CD4-positive, alpha-beta T cell treated with Interleukin-6 for 4 hours (primary cell): ENCODE measurements around the gene SASH1.
"Not testable (repeated sequence)": the region's sequence is repeated elsewhere in the genome, so short reads cannot be mapped to it uniquely, and the experiment has no call there.

Source experiments
- DNase-seq: peaks from one replicate; pipeline ENCODE4 v3.0.0-alpha.2; 2020; ENCODE audit warnings: mixed read lengths

SASH1 gene

GRCh38 chr6:148329596-148330381 lies 12.8 kb upstream of the SASH1 start:
- no peak for DNase-seq

GRCh38 chr6:148332088-148332487 lies 10.6 kb upstream of the SASH1 start:
- DNase-seq, result no peak

- DNase-seq, result no peak
Observed at GRCh38 chr6:148336901-148337300, 5.7 kb upstream of the SASH1 start.

GRCh38 chr6:148339766-148340165 lies 2.9 kb upstream of the SASH1 start:
- DNase-seq, result no peak

GRCh38 chr6:148340586-148341297 lies 1.9 kb upstream of the SASH1 start:
- DNase-seq, result no peak

GRCh38 chr6:148342100-148342349 lies 613 bp upstream of the SASH1 start:
- DNase-seq, result no peak

GRCh38 chr6:148343047-148343782 lies 577 bp downstream of the SASH1 start:
- DNase-seq, result no peak

GRCh38 chr6:148345176-148345575 lies 2.5 kb downstream of the SASH1 start:
- DNase-seq, result no peak

- no peak for DNase-seq
Observed at GRCh38 chr6:148345578-148345977, 2.9 kb downstream of the SASH1 start.

GRCh38 chr6:148346681-148347440 lies 4.2 kb downstream of the SASH1 start:
- no peak for DNase-seq

- DNase-seq, result no peak
Observed at GRCh38 chr6:148347441-148348054, 4.9 kb downstream of the SASH1 start.

GRCh38 chr6:148348335-148348734 lies 5.7 kb downstream of the SASH1 start:
- DNase-seq, result no peak

- no peak for DNase-seq
Observed at GRCh38 chr6:148348778-148349177, 6.1 kb downstream of the SASH1 start.

- no peak for DNase-seq
Observed at GRCh38 chr6:148349466-148349865, 6.8 kb downstream of the SASH1 start.

- DNase-seq, result no peak
Observed at GRCh38 chr6:148351309-148351708, 8.7 kb downstream of the SASH1 start.

- DNase-seq, result not testable (repeated sequence)
Observed at GRCh38 chr6:148352421-148352820, 9.8 kb downstream of the SASH1 start.

GRCh38 chr6:148358196-148358785 lies 15.7 kb downstream of the SASH1 start:
- no peak for DNase-seq

- no peak for DNase-seq
Observed at GRCh38 chr6:148359228-148359627, 16.6 kb downstream of the SASH1 start.

GRCh38 chr6:148364056-148364824 lies 21.6 kb downstream of the SASH1 start:
- DNase-seq, result no peak

- DNase-seq, result no peak
Observed at GRCh38 chr6:148365041-148365440, 22.4 kb downstream of the SASH1 start.

GRCh38 chr6:148367411-148368024 lies 24.9 kb downstream of the SASH1 start:
- no peak for DNase-seq
